ENCODE results near the gene MPIG6B.

The MPIG6B gene

DNA sequence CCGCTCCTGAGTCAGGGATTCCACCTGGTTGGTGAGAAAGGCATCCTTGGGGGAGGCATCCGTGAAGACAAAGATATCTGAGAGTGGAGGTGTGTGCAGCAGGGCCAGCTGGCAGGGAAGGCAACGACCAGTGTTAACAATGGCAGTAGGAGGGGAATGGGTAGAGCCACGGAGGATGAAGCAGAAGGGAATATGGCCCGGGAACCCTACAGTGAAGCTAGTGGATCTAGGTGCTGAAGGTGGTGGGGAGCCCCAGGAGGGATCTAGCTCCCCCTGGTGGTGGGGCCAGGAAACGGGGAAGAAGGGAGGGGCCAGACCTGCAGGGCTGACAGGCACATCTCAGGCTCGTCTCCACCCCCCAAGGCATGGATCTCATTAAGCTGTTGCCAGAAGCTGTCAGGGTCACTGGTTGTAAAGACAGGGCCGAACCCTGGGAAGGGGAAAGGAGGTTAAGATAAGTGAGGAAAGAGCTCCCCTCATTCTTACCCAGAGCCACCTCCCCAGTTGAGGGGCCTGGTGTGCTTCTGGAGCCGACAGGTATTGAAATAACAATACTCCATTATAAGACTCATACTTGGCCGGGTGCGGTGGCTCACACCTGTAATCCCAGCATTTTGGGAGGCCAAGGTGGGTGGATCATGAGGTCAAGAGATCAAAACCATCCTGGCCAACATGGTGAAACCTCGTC lies 46.7 kb downstream of the MPIG6B start:
- DNase-seq, result peak; percentile 84 to 87

DNA sequence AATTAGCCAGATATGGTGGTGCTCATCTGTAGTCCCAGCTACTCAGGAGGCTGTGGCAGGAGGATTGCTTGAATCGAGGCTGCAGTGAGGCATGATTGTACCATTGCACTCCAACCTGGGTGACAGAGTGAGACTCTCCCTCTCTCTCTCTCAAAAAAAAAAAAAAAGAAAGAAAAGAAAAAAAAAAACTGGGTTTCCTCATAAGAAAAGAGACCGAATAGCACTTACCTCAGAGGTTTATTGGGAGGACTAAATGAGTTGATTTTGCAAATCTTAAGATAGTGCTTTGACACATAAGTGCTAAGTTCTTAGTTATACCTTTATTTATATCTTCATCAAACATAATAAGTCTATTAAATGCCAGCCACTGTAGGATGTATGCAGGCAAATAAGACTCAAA lies 47.7 kb downstream of the MPIG6B start:
- DNase-seq, result no peak

DNA sequence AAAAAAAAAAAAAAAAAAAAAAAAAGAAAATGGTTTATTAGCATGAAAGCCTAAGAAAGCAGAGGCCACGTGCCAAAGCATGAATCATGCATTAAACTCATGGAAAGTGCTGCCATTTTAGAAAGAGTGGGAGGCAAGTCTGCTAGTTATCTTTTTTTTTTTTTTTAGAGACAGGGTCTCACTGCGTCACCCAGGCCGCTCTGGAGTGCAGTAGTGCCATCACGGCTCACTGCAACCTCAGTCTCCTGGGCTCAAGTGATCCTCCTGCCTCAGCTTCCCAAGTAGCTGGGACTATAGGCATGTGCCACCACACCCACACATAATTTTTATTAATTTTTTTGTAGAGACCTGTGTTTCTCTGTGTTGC lies 48.8 kb downstream of the MPIG6B start:
- DNase-seq, result no peak

DNA sequence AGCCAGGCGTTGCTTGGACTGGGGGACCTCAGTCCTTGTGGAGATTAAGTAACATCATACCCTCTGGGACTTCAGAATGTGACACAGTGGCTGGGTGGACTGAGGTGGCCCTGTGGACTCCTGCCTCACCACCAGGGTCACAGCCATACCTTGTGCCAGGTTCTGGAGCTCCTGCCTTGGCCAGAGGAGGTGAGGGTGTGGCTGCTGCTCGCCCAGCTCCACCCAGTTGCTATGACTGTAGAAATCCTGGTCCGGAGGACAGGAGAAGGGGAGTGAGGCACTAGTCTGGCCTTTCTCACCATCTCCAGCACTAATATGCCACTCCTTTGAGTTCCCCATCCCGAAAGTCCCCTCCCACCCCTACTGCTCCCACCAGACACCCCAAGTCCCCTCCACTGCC lies 52.0 kb downstream of the MPIG6B start:
- DNase-seq, result no peak

GRCh38 chr6:31775633-31776484 lies 52.7 kb downstream of the MPIG6B start:
- DNase-seq, result no peak

Data from CD4-positive, alpha-beta T cell treated with Interferon alpha-2 for 1 hour (primary cell).